GM12878 (cell line): Measurements from ENCODE around the gene TARBP1. TPM values are rescaled to one million over a fixed set of nuclear protein-coding genes. Genes with fewer than 3 reads are reported as not detected.

Experiments
- ATAC-seq: fragments of 200-7000 bp; cut with Tn5 transposase; 3 replicates; pipeline ENCODE4 v1.9.1; 2020; ENCODE audit warnings: mild to moderate bottlenecking, moderate library complexity
- BruUV-seq: library from RNA; stranded (reverse); fragments of 400-500 nt; replicated peaks from 2 replicates; lab custom pipeline; 2021; lab: Mats Ljungman, UMichigan
- CTCF ChIA-PET: fragments of 300-600 bp; sonication (Branson Sonifier 250); formaldehyde crosslinking; extraction: SDS; loops from one replicate; lab custom pipeline; 2021; ENCODE audit warnings: inconsistent platforms; lab: Yijun Ruan, JAX
- POLR2A ChIA-PET: fragments of 350-600 bp; formaldehyde crosslinking; extraction: SDS; loops from one replicate; lab custom pipeline; 2021; ENCODE audit warnings: inconsistent platforms; lab: Charles Lee
- RAD21 ChIA-PET: fragments of 300-600 bp; sonication (Branson Sonifier 250); formaldehyde crosslinking; loops from one replicate; lab custom pipeline; 2023; ENCODE audit warnings: antibody characterized with exemption; ENCODE audit not compliant: unreplicated experiment; lab: Charles Lee
- SMC1A ChIA-PET: fragments of 300-600 bp; sonication (Branson Sonifier 250); formaldehyde crosslinking; loops from one replicate; lab custom pipeline; 2023; ENCODE audit not compliant: unreplicated experiment, uncharacterized antibody; lab: Charles Lee
- DNase-seq: peaks from one replicate; pipeline ENCODE4 v3.0.0-alpha.2; 2011; ENCODE audit warnings: low read depth, low spot score
- FAIRE-seq: peaks from 3 replicates; lab custom pipeline; 2011; peaks lifted over from hg19 to GRCh38; lab: Jason Lieb, UNC
- H2AFZ ChIP-seq: 2 replicates; pipeline ENCODE4 v1.6.0; 2011; ENCODE audit warnings: low read depth, low read length, control low read depth; ENCODE audit not compliant: control insufficient read depth
- H3K27ac ChIP-seq: 2 replicates; pipeline ENCODE4 v1.5.1; 2011; ENCODE audit warnings: control low read depth; ENCODE audit not compliant: control insufficient read depth, insufficient read depth
- H3K27me3 ChIP-seq, 2 experiments: replicated peaks in 1 of 2; 2 replicates each; pipeline versions ENCODE4 v1.6.0 to v1.6.1; 2011; ENCODE audit warnings: low read length in 1 of 2; ENCODE audit not compliant: control insufficient read depth in 2 of 2, insufficient read depth in 2 of 2
- H3K36me3 ChIP-seq, 2 experiments: 2 replicates each; pipeline ENCODE4 v1.5.1; 2011; ENCODE audit warnings: low read length in 1 of 2; ENCODE audit not compliant: control insufficient read depth in 2 of 2, insufficient read depth in 2 of 2
- H3K4me1 ChIP-seq: 2 replicates; pipeline ENCODE4 v1.6.1; 2011; ENCODE audit warnings: mild to moderate bottlenecking, low read length, moderate library complexity, mixed read lengths; ENCODE audit not compliant: control insufficient read depth, insufficient read depth
- H3K4me2 ChIP-seq: 2 replicates; pipeline ENCODE4 v1.6.0; 2011; ENCODE audit warnings: control low read depth; ENCODE audit not compliant: control insufficient read depth, insufficient read depth
- H3K4me3 ChIP-seq: fragments of 200-600 bp; sonication (generic); 2 replicates; pipeline ENCODE4 v1.5.1; 2016
- H3K79me2 ChIP-seq: 2 replicates; pipeline ENCODE4 v1.6.0; 2011; ENCODE audit warnings: low read length; ENCODE audit not compliant: control insufficient read depth, insufficient read depth
- H3K9ac ChIP-seq: 2 replicates; pipeline ENCODE4 v1.8.0; 2011; ENCODE audit warnings: low read length, control low read depth, mixed read lengths; ENCODE audit not compliant: control insufficient read depth, insufficient read depth
- H3K9me3 ChIP-seq: replicated peaks from 3 replicates; pipeline ENCODE4 v1.5.1; 2011; ENCODE audit warnings: mild to moderate bottlenecking, low read length; ENCODE audit not compliant: control insufficient read depth, insufficient read depth
- H4K20me1 ChIP-seq: 2 replicates; pipeline ENCODE4 v1.6.0; 2011; ENCODE audit not compliant: control insufficient read depth, insufficient read depth
- EED ChIP-seq: sonication (generic); IDR thresholded peaks from 2 replicates; pipeline ENCODE4 v1.6.1; 2016; ENCODE audit warnings: antibody characterized with exemption, low read depth
- EGR1 ChIP-seq, 2 experiments: IDR thresholded peaks; 1 replicate in 1 of 2; 2 replicates in 1 of 2; pipeline ENCODE4 v1.6.1; 2011 to 2012; ENCODE audit warnings: low read depth in 2 of 2, low read length in 2 of 2, borderline replicate concordance in 1 of 2, mild to moderate bottlenecking in 1 of 2, moderate library complexity in 1 of 2
- ESRRA ChIP-seq: IDR thresholded peaks from 2 replicates; pipeline ENCODE4 v1.6.1; 2012; ENCODE audit warnings: mild to moderate bottlenecking, low read length, improper control_type of control experiment
- JUNB ChIP-seq: IDR thresholded peaks from 2 replicates; pipeline ENCODE4 v1.6.1; 2016; ENCODE audit warnings: antibody characterized with exemption, mild to moderate bottlenecking
- MTA2 ChIP-seq: fragments of 450-650 bp; IDR thresholded peaks from 2 replicates; pipeline ENCODE4 v1.6.1; 2016; ENCODE audit warnings: low read depth, mild to moderate bottlenecking, moderate library complexity
- NR2F1 ChIP-seq: fragments of 450-650 bp; conservative IDR thresholded peaks from 2 replicates; pipeline ENCODE4 v1.6.1; 2017; ENCODE audit warnings: mild to moderate bottlenecking
- SRF ChIP-seq, 2 experiments: IDR thresholded peaks; 2 replicates each; pipeline ENCODE4 v1.6.1; 2011; ENCODE audit warnings: low read depth in 2 of 2, low read length in 2 of 2, mild to moderate bottlenecking in 1 of 2, moderate library complexity in 1 of 2
- STAT1 ChIP-seq: fragments of 450-650 bp; conservative IDR thresholded peaks from 2 replicates; pipeline ENCODE4 v1.6.1; 2014; ENCODE audit warnings: antibody characterized with exemption, mild to moderate bottlenecking
- TARDBP ChIP-seq: IDR thresholded peaks from 2 replicates; pipeline ENCODE4 v1.6.1; 2016; ENCODE audit warnings: borderline replicate concordance
- ZNF207 ChIP-seq: fragments of 450-650 bp; IDR thresholded peaks from 2 replicates; pipeline ENCODE4 v1.6.1; 2014; ENCODE audit warnings: antibody characterized with exemption, mild to moderate bottlenecking, borderline replicate concordance
- ZNF274 ChIP-seq: IDR thresholded peaks from one replicate; pipeline ENCODE4 v1.8.0; 2011; ENCODE audit not compliant: insufficient read length, insufficient read depth
- WGBS: methylation state at CpG from one replicate; pipeline ENCODE4 v1.1.6; 2016; ENCODE audit warnings: low lambda C conversion rate; ENCODE audit not compliant: insufficient replicate concordance, insufficient coverage; ENCODE audit errors: missing lambda C conversion rate; 5-methylcytosine and 5-hydroxymethylcytosine counted together
- in situ Hi-C: fragments of 300-500 bp; cut with MboI; formaldehyde crosslinking; loops from 9 replicates; pipeline ENCODE4 v1.14.3; 2018; ENCODE audit warnings: mixed read lengths
- intact Hi-C: fragments of 100-400 bp; cut with micrococcal nuclease; formaldehyde crosslinking; loops from one replicate; pipeline ENCODE4 v1.14.2; 2022; ENCODE audit not compliant: unreplicated experiment
- polyA plus RNA-seq, 11 experiments: library from polyadenylated mRNA; depleted of rRNA in 4 of 11; unstranded in 6 of 11; stranded (reverse) in 5 of 11; fragments of >200 nt; fragmentation: Nextera tagmentation in 4 of 11; fragmentation: Illumina TruSeq in 1 of 11; extraction: Ambion mirVana in 4 of 11; extraction: Trizol in 1 of 11; gene quantifications; 1 replicate in 1 of 11; 2 replicates in 10 of 11; pipeline versions ENCODE4 v1.2.1 to v1.2.3, GENCODE V29; 2011 to 2016; ENCODE audit warnings: inconsistent platforms in 2 of 11, missing spikeins in 2 of 11, low read depth in 1 of 11
- total RNA-seq, 4 experiments: library from RNA; depleted of rRNA in 3 of 4; stranded (reverse); fragments of >200 nt in 3 of 4; fragmentation: Illumina TruSeq in 1 of 4; extraction: Trizol in 1 of 4; gene quantifications; 2 replicates each; pipeline versions ENCODE4 v1.2.1 to v1.2.3, GENCODE V29; 2013 to 2021
- TF ChIP-seq, protein P1 (sequence below): fragments of 450-650 bp; formaldehyde crosslinking; IDR thresholded peaks from 2 replicates; pipeline ENCODE4 v1.4.0; 2022; ENCODE audit warnings: mild to moderate bottlenecking, moderate library complexity

The TARBP1 gene
- total and polyA plus RNA-seq, 10 of the 15 experiments (the other 5 are each of a cell fraction or from before 2014, with no cell fraction given) = 10.8 to 94.4 (median 35.3) TPM

DNA sequence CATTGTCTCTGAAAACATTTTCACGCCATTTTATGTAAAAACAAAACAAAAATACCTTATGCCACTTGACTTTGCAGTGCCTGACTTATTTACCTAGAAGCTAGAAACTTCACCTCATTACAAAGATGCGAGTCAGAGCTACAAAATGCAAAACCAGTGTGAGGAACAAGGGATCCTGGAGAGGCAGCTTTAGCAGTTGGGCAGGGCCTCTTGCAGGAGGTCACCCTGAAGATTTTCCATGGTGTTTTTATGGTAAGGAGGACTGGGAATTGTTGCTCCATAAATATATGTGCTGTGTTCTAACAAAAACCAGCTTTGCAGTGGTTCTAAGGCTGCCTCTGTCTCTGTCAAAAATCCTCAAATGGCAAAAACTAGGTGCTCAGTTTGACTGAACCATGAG is 36.4 kb upstream of the TARBP1 start:
- H3K79me2 ChIP-seq = no peaks in the 10 kb centered on the region
- H3K9ac ChIP-seq = no peak overlapping the region
- SMC1A ChIA-PET = interaction anchor here (0.5 to 2.4 kb wide), 5 partner anchors 20 to 785 kb away, joined by 3 to 6 read pairs (median 3); no protein-coding TSS in a partner anchor
- no peak for DNase-seq
- H3K4me3 ChIP-seq = no peak overlapping the region
- H3K4me1 ChIP-seq = peaks cover 5% of the 10 kb centered on the region; the same call in 1 of the 2 replicates
- in situ Hi-C loops (no loop called here), intact Hi-C loops (no loop called here)
- no peak for ATAC-seq
- no peak overlapping the region for H3K27ac ChIP-seq
- RAD21 ChIA-PET = interaction anchor here (1.1 kb wide), 1 partner anchor 568 kb away, joined by 3 read pairs; no protein-coding TSS in a partner anchor
- H3K4me2 ChIP-seq = no peak overlapping the region
- no peaks in the 10 kb centered on the region for H3K9me3 ChIP-seq
- no peaks in the 10 kb centered on the region for H3K36me3 ChIP-seq
- FAIRE-seq = no peak
- no peaks in the 10 kb centered on the region for H3K27me3 ChIP-seq
- WGBS = 2% methylated on average over 2 of the region's 2 CpGs
- POLR2A ChIA-PET = interaction anchor here (0.6 kb wide), 2 partner anchors 42 to 129 kb away, joined by 3 read pairs; no protein-coding TSS in a partner anchor
- TF ChIP-seq STAT1 (no peak), NR2F1 (no peak), JUNB (no peak), EGR1 (IDR thresholded peaks at IDR 0.05; ENCODE audit: borderline replicate concordance in 1 of 2, low read depth in 2 of 2, low read length in 2 of 2) (no peak), TARDBP (no peak), ZNF274 (no peak), ZNF207 (no peak), SRF (IDR thresholded peaks at IDR 0.05; ENCODE audit: low read depth in 2 of 2, low read length in 2 of 2) (no peak), ESRRA (no peak), MTA2 (no peak), EED (no peak)
- TF ChIP-seq, protein P1, sequence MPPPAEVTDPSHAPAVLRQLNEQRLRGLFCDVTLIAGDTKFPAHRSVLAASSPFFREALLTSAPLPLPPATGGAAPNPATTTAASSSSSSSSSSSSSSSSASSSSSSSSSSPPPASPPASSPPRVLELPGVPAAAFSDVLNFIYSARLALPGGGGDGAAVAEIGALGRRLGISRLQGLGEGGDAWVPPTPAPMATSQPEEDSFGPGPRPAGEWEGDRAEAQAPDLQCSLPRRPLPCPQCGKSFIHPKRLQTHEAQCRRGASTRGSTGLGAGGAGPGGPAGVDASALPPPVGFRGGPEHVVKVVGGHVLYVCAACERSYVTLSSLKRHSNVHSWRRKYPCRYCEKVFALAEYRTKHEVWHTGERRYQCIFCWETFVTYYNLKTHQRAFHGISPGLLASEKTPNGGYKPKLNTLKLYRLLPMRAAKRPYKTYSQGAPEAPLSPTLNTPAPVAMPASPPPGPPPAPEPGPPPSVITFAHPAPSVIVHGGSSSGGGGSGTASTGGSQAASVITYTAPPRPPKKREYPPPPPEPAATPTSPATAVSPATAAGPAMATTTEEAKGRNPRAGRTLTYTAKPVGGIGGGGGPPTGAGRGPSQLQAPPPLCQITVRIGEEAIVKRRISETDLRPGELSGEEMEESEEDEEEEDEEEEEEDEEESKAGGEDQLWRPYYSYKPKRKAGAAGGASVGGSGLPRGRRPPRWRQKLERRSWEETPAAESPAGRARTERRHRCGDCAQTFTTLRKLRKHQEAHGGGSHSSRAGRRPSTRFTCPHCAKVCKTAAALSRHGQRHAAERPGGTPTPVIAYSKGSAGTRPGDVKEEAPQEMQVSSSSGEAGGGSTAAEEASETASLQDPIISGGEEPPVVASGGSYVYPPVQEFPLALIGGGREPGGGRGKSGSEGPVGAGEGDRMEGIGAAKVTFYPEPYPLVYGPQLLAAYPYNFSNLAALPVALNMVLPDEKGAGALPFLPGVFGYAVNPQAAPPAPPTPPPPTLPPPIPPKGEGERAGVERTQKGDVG (CRISPR knock-in tag) = no peak
- TF ChIP-seq, all 136 proteins: peak for 0
- no peak overlapping the region for H2AFZ ChIP-seq
- CTCF ChIA-PET = interaction anchor here (1.0 to 1.6 kb wide), 3 partner anchors 16 to 90 kb away, joined by 3 to 6 read pairs (median 5); no protein-coding TSS in a partner anchor
- H4K20me1 ChIP-seq = no peaks in the 10 kb centered on the region
- no TSS peak for BruUV-seq
